ENCODE data around the gene MTMR3.

DNA sequence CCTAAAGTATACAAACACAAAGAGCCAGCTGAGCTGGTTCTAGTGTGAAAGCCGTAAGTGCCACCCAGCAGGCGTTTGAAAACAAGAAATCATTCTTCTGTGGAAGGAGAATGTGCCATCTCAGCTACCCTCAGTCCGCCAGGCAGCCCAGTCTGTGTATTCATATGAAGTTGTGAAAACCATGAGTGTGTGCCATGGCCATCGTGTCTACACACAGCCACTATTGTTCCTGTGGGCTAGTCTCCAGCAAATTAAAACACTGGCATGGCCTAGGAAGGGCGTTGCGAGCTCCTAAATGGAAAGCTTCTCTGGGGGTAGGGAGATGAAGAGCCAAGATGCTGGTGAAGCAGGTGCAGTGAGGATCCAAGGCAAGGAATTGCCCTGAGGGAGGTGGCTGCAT is 145.8 kb downstream of the MTMR3 start:
- TF ChIP-seq POLR2AphosphoS5 (IDR thresholded peaks at IDR 0.05; ENCODE audit: low read depth, low read length): no peak
- TF ChIP-seq REST (IDR thresholded peaks at IDR 0.05; ENCODE audit: insufficient read depth in 1 of 2, low read depth in 2 of 2, low read length in 2 of 2): no peak
- no peak for TF ChIP-seq SIN3A (IDR thresholded peaks at IDR 0.05; ENCODE audit: borderline replicate concordance, insufficient read depth, low read length)
- TF ChIP-seq TAF1 (IDR thresholded peaks at IDR 0.05; ENCODE audit: borderline replicate concordance, insufficient read depth, low read length): no peak

All from PFSK-1 (cell line).